HepG2 (cell line): ENCODE measurements around the gene USP36. TPM values are rescaled to one million over a fixed set of nuclear protein-coding genes. Genes with fewer than 3 reads are reported as not detected.

Source experiments
- AKNA ChIP-seq: sonication (generic); formaldehyde crosslinking; IDR thresholded peaks from 2 replicates; pipeline ENCODE4 v1.4.0; 2020; ENCODE audit warnings: missing genetic modification reagents, borderline replicate concordance
- ARNT2 ChIP-seq: sonication (generic); formaldehyde crosslinking; IDR thresholded peaks from 2 replicates; pipeline ENCODE4 v1.8.0; 2022; ENCODE audit warnings: mild to moderate bottlenecking, low read depth, missing genetic modification reagents, moderate library complexity
- REST ChIP-seq, 2 experiments: IDR thresholded peaks; 2 replicates each; pipeline ENCODE4 v1.6.1; 2011 to 2012; ENCODE audit warnings: low read length in 2 of 2, borderline replicate concordance in 1 of 2, low read depth in 1 of 2, mild to moderate bottlenecking in 1 of 2, moderate library complexity in 1 of 2
- SATB2 ChIP-seq: sonication (generic); formaldehyde crosslinking; IDR thresholded peaks from 2 replicates; pipeline ENCODE4 v1.5.0; 2020; ENCODE audit warnings: missing genetic modification reagents
- TBP ChIP-seq: sonication (generic); formaldehyde crosslinking; IDR thresholded peaks from 2 replicates; pipeline ENCODE4 v1.5.0; 2020; ENCODE audit warnings: missing genetic modification reagents
- ZC3H4 ChIP-seq: sonication (generic); formaldehyde crosslinking; IDR thresholded peaks from 2 replicates; pipeline ENCODE4 v1.4.0; 2020; ENCODE audit warnings: missing genetic modification reagents, borderline replicate concordance
- ZFP36L1 ChIP-seq: sonication (generic); formaldehyde crosslinking; IDR thresholded peaks from 2 replicates; pipeline ENCODE4 v1.8.0; 2022; ENCODE audit warnings: mild to moderate bottlenecking, missing genetic modification reagents, moderate library complexity
- ZNF251 ChIP-seq: sonication (generic); formaldehyde crosslinking; IDR thresholded peaks from 2 replicates; pipeline ENCODE4 v1.9.0; 2021; ENCODE audit warnings: mild to moderate bottlenecking, missing genetic modification reagents
- ZNF451 ChIP-seq: sonication (generic); formaldehyde crosslinking; IDR thresholded peaks from 2 replicates; pipeline ENCODE4 v1.5.0; 2020; ENCODE audit warnings: mild to moderate bottlenecking, missing genetic modification reagents
- ZNF546 ChIP-seq: sonication (generic); formaldehyde crosslinking; conservative IDR thresholded peaks from 2 replicates; pipeline ENCODE4 v1.8.1; 2023; ENCODE audit warnings: mild to moderate bottlenecking, missing genetic modification reagents
- ZNF775 ChIP-seq: sonication (generic); formaldehyde crosslinking; IDR thresholded peaks from 2 replicates; pipeline ENCODE4 v1.4.0; 2020; ENCODE audit warnings: missing genetic modification reagents, mild to moderate bottlenecking, moderate library complexity, borderline replicate concordance
- polyA plus RNA-seq, 8 experiments: library from polyadenylated mRNA; depleted of rRNA in 3 of 8; stranded (reverse) in 7 of 8; unstranded in 1 of 8; fragments of >200 nt; fragmentation: Illumina TruSeq in 4 of 8; extraction: Trizol in 4 of 8; gene quantifications; 2 replicates each; pipeline versions ENCODE4 v1.2.1 to v1.2.3, GENCODE V29; 2011 to 2016; ENCODE audit warnings: low read depth in 4 of 8, missing spikeins in 1 of 8, mixed read lengths in 1 of 8; ENCODE audit not compliant: insufficient read depth in 1 of 8
- total RNA-seq, 5 experiments: library from RNA; depleted of rRNA; stranded (reverse); fragments of >200 nt; fragmentation: Illumina TruSeq; extraction: Trizol; gene quantifications; 2 replicates each; pipeline ENCODE4 v1.2.3, GENCODE V29; 2016; ENCODE audit warnings: low read depth in 1 of 5
- TF ChIP-seq, protein P1 (sequence below): sonication (generic); formaldehyde crosslinking; IDR thresholded peaks from 2 replicates; pipeline ENCODE4 v1.8.0; 2022; ENCODE audit warnings: mild to moderate bottlenecking, missing genetic modification reagents, moderate library complexity
- TF ChIP-seq, protein P2 (sequence below): sonication (generic); formaldehyde crosslinking; IDR thresholded peaks from 2 replicates; pipeline ENCODE4 v1.5.1; 2020; ENCODE audit warnings: mild to moderate bottlenecking, moderate library complexity, missing genetic modification reagents
- TF ChIP-seq, protein P3 (sequence below): IDR thresholded peaks from 2 replicates; pipeline ENCODE4 v1.6.1; 2018; ENCODE audit warnings: missing genetic modification reagents, mild to moderate bottlenecking, missing compliant biosample characterization
- TF ChIP-seq, protein P4 (sequence below): sonication (generic); formaldehyde crosslinking; IDR thresholded peaks from 2 replicates; pipeline ENCODE4 v1.8.0; 2022; ENCODE audit warnings: missing genetic modification reagents, mild to moderate bottlenecking, inconsistent platforms, borderline replicate concordance

Gene USP36
- total and polyA plus RNA-seq, 2 of the 13 experiments (the other 11 are each of a cell fraction or from before 2014, with no cell fraction given), result 29.6 to 45.9 TPM

- no peak for TF ChIP-seq AKNA (CRISPR knock-in tag)
- 0 out of 4 replicates have a peak, but pooled peaks of 1 of the 2 experiments have one; percentile 19 for TF ChIP-seq REST (IDR thresholded peaks at IDR 0.05; ENCODE audit: borderline replicate concordance in 1 of 2, low read depth in 1 of 2, low read length in 2 of 2)
- TF ChIP-seq SATB2, result no peak
- no peak for TF ChIP-seq ZFP36L1 (CRISPR knock-in tag)
- no peak for TF ChIP-seq ZNF546 (CRISPR knock-in tag)
- no peak for TF ChIP-seq ZNF251 (CRISPR knock-in tag)
- TF ChIP-seq, protein P1, sequence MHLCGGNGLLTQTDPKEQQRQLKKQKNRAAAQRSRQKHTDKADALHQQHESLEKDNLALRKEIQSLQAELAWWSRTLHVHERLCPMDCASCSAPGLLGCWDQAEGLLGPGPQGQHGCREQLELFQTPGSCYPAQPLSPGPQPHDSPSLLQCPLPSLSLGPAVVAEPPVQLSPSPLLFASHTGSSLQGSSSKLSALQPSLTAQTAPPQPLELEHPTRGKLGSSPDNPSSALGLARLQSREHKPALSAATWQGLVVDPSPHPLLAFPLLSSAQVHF (CRISPR knock-in tag), result no peak; the same call in 1 of the 2 replicates
- no peak for TF ChIP-seq TBP (CRISPR knock-in tag)
- TF ChIP-seq ARNT2 (CRISPR knock-in tag), result no peak
- TF ChIP-seq ZC3H4 (CRISPR knock-in tag), result no peak
- TF ChIP-seq ZNF775 (CRISPR knock-in tag), result no peak
- no peak; the same call in 1 of the 2 replicates for TF ChIP-seq ZNF451
- TF ChIP-seq, protein P2, sequence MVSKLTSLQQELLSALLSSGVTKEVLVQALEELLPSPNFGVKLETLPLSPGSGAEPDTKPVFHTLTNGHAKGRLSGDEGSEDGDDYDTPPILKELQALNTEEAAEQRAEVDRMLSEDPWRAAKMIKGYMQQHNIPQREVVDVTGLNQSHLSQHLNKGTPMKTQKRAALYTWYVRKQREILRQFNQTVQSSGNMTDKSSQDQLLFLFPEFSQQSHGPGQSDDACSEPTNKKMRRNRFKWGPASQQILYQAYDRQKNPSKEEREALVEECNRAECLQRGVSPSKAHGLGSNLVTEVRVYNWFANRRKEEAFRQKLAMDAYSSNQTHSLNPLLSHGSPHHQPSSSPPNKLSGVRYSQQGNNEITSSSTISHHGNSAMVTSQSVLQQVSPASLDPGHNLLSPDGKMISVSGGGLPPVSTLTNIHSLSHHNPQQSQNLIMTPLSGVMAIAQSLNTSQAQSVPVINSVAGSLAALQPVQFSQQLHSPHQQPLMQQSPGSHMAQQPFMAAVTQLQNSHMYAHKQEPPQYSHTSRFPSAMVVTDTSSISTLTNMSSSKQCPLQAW (CRISPR knock-in tag), result peak; percentile 75
- TF ChIP-seq, protein P3, sequence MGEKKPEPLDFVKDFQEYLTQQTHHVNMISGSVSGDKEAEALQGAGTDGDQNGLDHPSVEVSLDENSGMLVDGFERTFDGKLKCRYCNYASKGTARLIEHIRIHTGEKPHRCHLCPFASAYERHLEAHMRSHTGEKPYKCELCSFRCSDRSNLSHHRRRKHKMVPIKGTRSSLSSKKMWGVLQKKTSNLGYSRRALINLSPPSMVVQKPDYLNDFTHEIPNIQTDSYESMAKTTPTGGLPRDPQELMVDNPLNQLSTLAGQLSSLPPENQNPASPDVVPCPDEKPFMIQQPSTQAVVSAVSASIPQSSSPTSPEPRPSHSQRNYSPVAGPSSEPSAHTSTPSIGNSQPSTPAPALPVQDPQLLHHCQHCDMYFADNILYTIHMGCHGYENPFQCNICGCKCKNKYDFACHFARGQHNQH (CRISPR knock-in tag), result 0 out of 2 replicates have a peak, but pooled peaks have one; percentile 65
- TF ChIP-seq, protein P4, sequence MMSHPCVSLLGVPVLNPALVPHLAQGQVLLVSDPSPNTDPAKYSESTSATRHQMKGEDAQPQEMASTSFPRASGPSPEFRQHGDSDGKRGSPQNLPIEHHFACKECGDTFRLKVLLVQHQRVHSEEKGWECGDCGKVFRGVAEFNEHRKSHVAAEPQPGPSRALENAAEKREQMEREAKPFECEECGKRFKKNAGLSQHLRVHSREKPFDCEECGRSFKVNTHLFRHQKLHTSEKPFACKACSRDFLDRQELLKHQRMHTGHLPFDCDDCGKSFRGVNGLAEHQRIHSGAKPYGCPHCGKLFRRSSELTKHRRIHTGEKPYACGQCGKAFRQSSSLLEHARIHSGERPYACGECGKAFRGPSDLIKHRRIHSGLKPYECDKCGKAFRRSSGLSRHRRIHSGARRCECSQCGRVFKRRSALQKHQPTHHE (CRISPR knock-in tag), result no peak
Measured at GRCh38 chr17:78748730-78749317, 91.8 kb downstream of the USP36 start (continued).
